ENCODE data around the gene EXOC3.
A peak's percentile ranks its signal among the peaks of the same experiment; 100 is the strongest.

EXOC3 gene

DNA sequence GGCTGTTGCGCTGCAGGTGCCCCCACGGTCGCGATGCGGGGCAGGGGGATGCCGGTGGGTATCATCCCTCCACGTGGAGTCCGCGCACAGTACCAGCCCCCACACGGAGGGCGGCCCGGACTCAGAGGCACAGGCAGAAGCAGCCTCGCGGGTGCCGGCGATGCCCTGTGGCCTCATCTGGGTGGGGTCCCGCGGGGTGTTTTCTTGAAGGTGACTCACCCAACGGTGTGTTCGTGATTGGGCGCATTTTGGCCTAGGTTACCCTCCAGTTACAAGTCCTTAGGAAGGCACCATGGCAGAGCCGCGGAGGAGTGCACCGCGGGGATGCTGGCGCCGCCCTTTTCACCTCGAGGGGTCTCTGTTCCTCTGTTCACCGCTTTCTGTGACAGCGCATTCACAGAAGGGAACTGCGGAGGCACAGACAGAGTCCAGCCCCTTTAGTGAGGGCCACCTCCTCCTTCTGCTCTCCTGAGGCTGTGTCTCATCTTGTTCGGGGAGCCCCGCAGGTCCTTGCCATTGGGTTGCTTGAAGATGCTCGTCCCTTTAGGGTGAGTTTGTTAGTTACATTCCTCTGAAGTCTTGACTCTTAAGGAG lies 21.6 kb upstream of the EXOC3 start:
- H3K4me3 ChIP-seq (ENCODE audit: low read depth, low read length, poor library complexity, severe bottlenecking) = no peak overlapping the region
- no peak overlapping the region for H2AFZ ChIP-seq (ENCODE audit: low read length)
- H3K9me2 ChIP-seq (ENCODE audit: low read depth, low read length) = no peaks in the 10 kb centered on the region
- no peaks in the 10 kb centered on the region for H3K79me2 ChIP-seq (ENCODE audit: insufficient read depth, low read length)
- no peak overlapping the region for H3K9ac ChIP-seq (ENCODE audit: low read length)
- H3F3A ChIP-seq (ENCODE audit: insufficient read depth, low read length) = no peaks in the 10 kb centered on the region
- H3K4me1 ChIP-seq (ENCODE audit: insufficient read depth, low read length, severe bottlenecking) = peaks cover 53% of the 10 kb centered on the region
- no peak overlapping the region for H3K4me2 ChIP-seq (ENCODE audit: low read length)
- H3K27ac ChIP-seq (ENCODE audit: low read depth, low read length, poor library complexity, severe bottlenecking) = peak overlapping the region; percentile 23
- H3K27me3 ChIP-seq (ENCODE audit: insufficient read depth, low read length) = no peaks in the 10 kb centered on the region
- H3K36me3 ChIP-seq (ENCODE audit: insufficient read depth, low read length) = no peaks in the 10 kb centered on the region
- no peaks in the 10 kb centered on the region for H3K9me3 ChIP-seq (ENCODE audit: low read length)
- TF ChIP-seq, protein P1, sequence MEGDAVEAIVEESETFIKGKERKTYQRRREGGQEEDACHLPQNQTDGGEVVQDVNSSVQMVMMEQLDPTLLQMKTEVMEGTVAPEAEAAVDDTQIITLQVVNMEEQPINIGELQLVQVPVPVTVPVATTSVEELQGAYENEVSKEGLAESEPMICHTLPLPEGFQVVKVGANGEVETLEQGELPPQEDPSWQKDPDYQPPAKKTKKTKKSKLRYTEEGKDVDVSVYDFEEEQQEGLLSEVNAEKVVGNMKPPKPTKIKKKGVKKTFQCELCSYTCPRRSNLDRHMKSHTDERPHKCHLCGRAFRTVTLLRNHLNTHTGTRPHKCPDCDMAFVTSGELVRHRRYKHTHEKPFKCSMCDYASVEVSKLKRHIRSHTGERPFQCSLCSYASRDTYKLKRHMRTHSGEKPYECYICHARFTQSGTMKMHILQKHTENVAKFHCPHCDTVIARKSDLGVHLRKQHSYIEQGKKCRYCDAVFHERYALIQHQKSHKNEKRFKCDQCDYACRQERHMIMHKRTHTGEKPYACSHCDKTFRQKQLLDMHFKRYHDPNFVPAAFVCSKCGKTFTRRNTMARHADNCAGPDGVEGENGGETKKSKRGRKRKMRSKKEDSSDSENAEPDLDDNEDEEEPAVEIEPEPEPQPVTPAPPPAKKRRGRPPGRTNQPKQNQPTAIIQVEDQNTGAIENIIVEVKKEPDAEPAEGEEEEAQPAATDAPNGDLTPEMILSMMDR (IDR thresholded peaks at IDR 0.05; ENCODE audit: low read length) = no peak
- TF ChIP-seq EZH2 (IDR thresholded peaks at IDR 0.05; ENCODE audit: borderline replicate concordance, low read length) = no peak
- H4K20me1 ChIP-seq (ENCODE audit: insufficient read depth, low read length) = no peaks in the 10 kb centered on the region

GRCh38 chr5:421901-422300 lies 21.1 kb upstream of the EXOC3 start:
- H4K20me1 ChIP-seq (ENCODE audit: insufficient read depth, low read length) = no peaks in the 10 kb centered on the region
- no peak overlapping the region for H3K9ac ChIP-seq (ENCODE audit: low read length)
- no peaks in the 10 kb centered on the region for H3K79me2 ChIP-seq (ENCODE audit: insufficient read depth, low read length)
- H3K36me3 ChIP-seq (ENCODE audit: insufficient read depth, low read length) = no peaks in the 10 kb centered on the region
- no peaks in the 10 kb centered on the region for H3K9me3 ChIP-seq (ENCODE audit: low read length)
- no peaks in the 10 kb centered on the region for H3K9me2 ChIP-seq (ENCODE audit: low read depth, low read length)
- no peak overlapping the region for H2AFZ ChIP-seq (ENCODE audit: low read length)
- peaks cover 53% of the 10 kb centered on the region for H3K4me1 ChIP-seq (ENCODE audit: insufficient read depth, low read length, severe bottlenecking)
- TF ChIP-seq EZH2 (IDR thresholded peaks at IDR 0.05; ENCODE audit: borderline replicate concordance, low read length) = no peak
- TF ChIP-seq, protein P1 (IDR thresholded peaks at IDR 0.05; ENCODE audit: low read length) = no peak
- no peaks in the 10 kb centered on the region for H3F3A ChIP-seq (ENCODE audit: insufficient read depth, low read length)
- no peak overlapping the region for H3K27ac ChIP-seq (ENCODE audit: low read depth, low read length, poor library complexity, severe bottlenecking)
- H3K4me3 ChIP-seq (ENCODE audit: low read depth, low read length, poor library complexity, severe bottlenecking) = no peak overlapping the region
- H3K27me3 ChIP-seq (ENCODE audit: insufficient read depth, low read length) = no peaks in the 10 kb centered on the region
- no peak overlapping the region for H3K4me2 ChIP-seq (ENCODE audit: low read length)

GRCh38 chr5:422323-423232 lies 20.4 kb upstream of the EXOC3 start:
- H3K4me2 ChIP-seq (ENCODE audit: low read length) = peak overlapping the region; percentile 56; the same call in 1 of the 2 replicates
- no peaks in the 10 kb centered on the region for H3K79me2 ChIP-seq (ENCODE audit: insufficient read depth, low read length)
- H4K20me1 ChIP-seq (ENCODE audit: insufficient read depth, low read length) = no peaks in the 10 kb centered on the region
- H3K27me3 ChIP-seq (ENCODE audit: insufficient read depth, low read length) = no peaks in the 10 kb centered on the region
- H3F3A ChIP-seq (ENCODE audit: insufficient read depth, low read length) = no peaks in the 10 kb centered on the region
- H3K9me2 ChIP-seq (ENCODE audit: low read depth, low read length) = no peaks in the 10 kb centered on the region
- no peak overlapping the region for H3K4me3 ChIP-seq (ENCODE audit: low read depth, low read length, poor library complexity, severe bottlenecking)
- no peaks in the 10 kb centered on the region for H3K9me3 ChIP-seq (ENCODE audit: low read length)
- TF ChIP-seq EZH2 (IDR thresholded peaks at IDR 0.05; ENCODE audit: borderline replicate concordance, low read length) = no peak
- TF ChIP-seq, protein P1 (IDR thresholded peaks at IDR 0.05; ENCODE audit: low read length) = no peak
- H3K27ac ChIP-seq (ENCODE audit: low read depth, low read length, poor library complexity, severe bottlenecking) = peak overlapping the region; percentile 100
- H2AFZ ChIP-seq (ENCODE audit: low read length) = no peak overlapping the region
- H3K9ac ChIP-seq (ENCODE audit: low read length) = peak overlapping the region; percentile 29; the same call in 1 of the 2 replicates
- H3K36me3 ChIP-seq (ENCODE audit: insufficient read depth, low read length) = 0 out of 2 replicates have a peak, but pooled peaks cover under 1% of the 10 kb centered on the region
- peaks cover 48% of the 10 kb centered on the region for H3K4me1 ChIP-seq (ENCODE audit: insufficient read depth, low read length, severe bottlenecking)

Data from OCI-LY1 (cell line).